HG03354 (cell line): ENCODE measurements around the gene HAND1.

Source experiments
- ATAC-seq: cut with Tn5 transposase; IDR thresholded peaks from one replicate; pipeline ENCODE4 v1.9.1; 2021; ENCODE audit warnings: mild to moderate bottlenecking; ENCODE audit not compliant: unreplicated experiment, poor library complexity, severe bottlenecking

The HAND1 gene

DNA sequence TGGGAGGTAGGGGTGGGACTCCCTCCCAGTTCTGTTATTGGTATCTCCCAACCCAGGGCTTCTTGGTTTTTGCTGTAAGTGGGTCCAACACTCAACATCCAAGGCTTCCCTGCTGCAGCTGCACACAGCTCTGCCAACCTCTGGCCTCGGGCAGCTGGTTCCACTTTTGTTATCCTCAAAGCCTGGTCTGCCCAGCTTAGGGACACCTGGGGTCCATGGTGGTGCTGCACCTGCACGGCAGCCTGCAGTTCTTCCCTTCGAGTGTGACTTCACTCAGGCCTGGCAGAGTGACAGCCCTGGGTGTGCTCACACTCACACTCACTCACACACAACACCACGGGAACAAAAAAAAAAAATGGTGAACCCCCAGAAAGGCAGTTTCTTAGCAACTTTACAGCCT, 47.6 kb downstream of the HAND1 start:
- ATAC-seq = no peak

- ATAC-seq = no peak
Observed at GRCh38 chr5:154429341-154429740, 48.7 kb downstream of the HAND1 start.

DNA sequence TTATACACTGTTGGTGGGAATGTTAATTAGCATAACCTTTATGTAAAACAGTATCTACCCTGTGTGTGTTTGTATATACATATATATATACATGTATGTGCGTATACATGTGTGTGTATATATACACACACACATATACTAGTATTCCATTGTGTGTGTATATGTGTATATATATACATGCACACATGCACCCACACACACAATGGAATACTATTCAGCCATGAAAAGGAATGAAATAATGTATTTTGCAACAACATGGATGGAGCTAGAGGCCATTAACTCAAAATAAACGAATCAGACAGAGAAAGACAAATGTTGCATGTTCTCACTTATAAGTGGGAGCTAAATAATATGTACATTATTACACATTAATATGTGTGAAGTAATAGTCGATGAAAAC, 49.8 kb downstream of the HAND1 start:
- ATAC-seq = no peak
